Left ventricle myocardium inferior (tissue), 1 donor: ENCODE results near the gene OR4C3. TPM values are rescaled to one million over a fixed set of nuclear protein-coding genes. Genes with fewer than 3 reads are reported as not detected.
A peak's percentile ranks its signal among the peaks of the same experiment; 100 is the strongest.
"Not testable (repeated sequence)": the region's sequence is repeated elsewhere in the genome, so short reads cannot be mapped to it uniquely, and the experiment has no call there.

ENCODE experiments used
- DNase-seq: peaks from one replicate; pipeline ENCODE4 v3.0.0-alpha.2; 2020
- H3K27ac ChIP-seq: fragments of 200-600 bp; replicated peaks from 2 replicates; pipeline ENCODE4 v1.8.0; 2021
- H3K27me3 ChIP-seq: fragments of 200-600 bp; 2 replicates; pipeline ENCODE4 v1.8.0; 2021; ENCODE audit warnings: low read depth
- H3K36me3 ChIP-seq: fragments of 200-600 bp; 2 replicates; pipeline ENCODE4 v1.8.0; 2021
- H3K4me1 ChIP-seq: fragments of 200-600 bp; 2 replicates; pipeline ENCODE4 v1.8.0; 2021
- H3K4me3 ChIP-seq: fragments of 200-600 bp; 2 replicates; pipeline ENCODE4 v1.8.0; 2021; ENCODE audit warnings: mild to moderate bottlenecking, moderate library complexity
- H3K9me3 ChIP-seq: fragments of 200-600 bp; replicated peaks from 2 replicates; pipeline ENCODE4 v1.8.0; 2021
- intact Hi-C: fragments of 100-400 bp; cut with micrococcal nuclease; formaldehyde crosslinking; loops from one replicate; pipeline ENCODE4 v1.11.0; 2022
- long read RNA-seq: library from polyadenylated mRNA; unstranded; transcript quantifications from one replicate; pipeline ENCODE4 v2.0.0, GENCODE V29; 2021
- total RNA-seq: library from RNA; stranded (reverse); fragmentation: NEBNext Ultra II Directional; extraction: Animal tissue kit (Norgen Biotek cat#: 25700); gene quantifications from one replicate; pipeline ENCODE4 v1.2.1, GENCODE V29; 2021
- TF ChIP-seq, protein P1 (sequence below): fragments of 200-600 bp; IDR thresholded peaks from 2 replicates; pipeline ENCODE4 v1.8.0; 2021; ENCODE audit warnings: antibody characterized with exemption, mild to moderate bottlenecking, borderline replicate concordance
- donor health status: DM: no; HTN: yes; CAD: no; lungs with severe emphysema.

Gene OR4C3
- not detected for total RNA-seq
- long read RNA-seq: 0 reads

DNA sequence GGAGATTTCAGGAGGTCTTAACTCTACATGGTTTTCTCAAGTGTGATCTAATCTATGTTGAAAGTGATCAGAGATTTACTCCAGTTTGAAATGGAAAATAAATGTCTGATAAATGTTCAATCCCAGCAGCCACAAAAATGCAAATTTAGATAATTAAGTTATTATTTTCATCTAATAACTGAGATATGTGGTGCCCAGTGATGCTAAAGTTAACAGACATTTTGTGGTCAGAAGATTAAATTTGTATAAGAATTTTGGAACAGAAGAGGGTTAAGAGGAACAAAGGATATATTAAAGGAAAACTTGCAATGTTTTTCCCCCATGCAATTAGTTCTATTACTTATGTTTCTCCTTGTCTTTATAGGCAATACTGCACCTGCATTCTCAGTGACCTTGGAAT, at the start of gene OR4C3:
TSS of gene OR4C3 (plus strand) at position 301 of the 400 bp plus-strand sequence. CDS start 102 bp downstream, outside the sequence.
- intact Hi-C loops, H3K4me3 ChIP-seq, H3K27me3 ChIP-seq, DNase-seq, H3K4me1 ChIP-seq, H3K27ac ChIP-seq, H3K36me3 ChIP-seq, H3K9me3 ChIP-seq: not testable (repeated sequence)

DNA sequence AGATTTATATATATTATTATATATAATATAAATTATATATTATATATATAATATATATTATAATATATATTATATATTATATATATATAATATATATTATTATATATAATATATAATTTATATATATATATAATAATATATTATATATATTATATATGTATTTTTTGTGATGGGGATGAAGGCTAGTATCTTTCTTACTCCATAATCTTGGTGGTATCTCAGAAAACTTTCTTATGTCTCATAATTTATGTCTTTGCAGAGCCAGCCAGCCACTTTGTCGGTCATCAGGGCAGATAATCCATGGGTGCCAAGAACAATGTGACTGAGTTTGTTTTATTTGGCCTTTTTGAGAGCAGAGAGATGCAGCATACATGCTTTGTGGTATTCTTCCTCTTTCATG, 18.8 kb upstream of the OR4C3 start, which contains the start of gene OR4S1:
TSS of gene OR4S1 (plus strand) at position 301 of the 400 bp plus-strand sequence. CDS start at position 301, 0 bp downstream.
- no peaks in the 10 kb centered on the region for H3K4me1 ChIP-seq
- DNase-seq: no peak
- TF ChIP-seq, protein P1, sequence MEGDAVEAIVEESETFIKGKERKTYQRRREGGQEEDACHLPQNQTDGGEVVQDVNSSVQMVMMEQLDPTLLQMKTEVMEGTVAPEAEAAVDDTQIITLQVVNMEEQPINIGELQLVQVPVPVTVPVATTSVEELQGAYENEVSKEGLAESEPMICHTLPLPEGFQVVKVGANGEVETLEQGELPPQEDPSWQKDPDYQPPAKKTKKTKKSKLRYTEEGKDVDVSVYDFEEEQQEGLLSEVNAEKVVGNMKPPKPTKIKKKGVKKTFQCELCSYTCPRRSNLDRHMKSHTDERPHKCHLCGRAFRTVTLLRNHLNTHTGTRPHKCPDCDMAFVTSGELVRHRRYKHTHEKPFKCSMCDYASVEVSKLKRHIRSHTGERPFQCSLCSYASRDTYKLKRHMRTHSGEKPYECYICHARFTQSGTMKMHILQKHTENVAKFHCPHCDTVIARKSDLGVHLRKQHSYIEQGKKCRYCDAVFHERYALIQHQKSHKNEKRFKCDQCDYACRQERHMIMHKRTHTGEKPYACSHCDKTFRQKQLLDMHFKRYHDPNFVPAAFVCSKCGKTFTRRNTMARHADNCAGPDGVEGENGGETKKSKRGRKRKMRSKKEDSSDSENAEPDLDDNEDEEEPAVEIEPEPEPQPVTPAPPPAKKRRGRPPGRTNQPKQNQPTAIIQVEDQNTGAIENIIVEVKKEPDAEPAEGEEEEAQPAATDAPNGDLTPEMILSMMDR: no peak
- H3K27me3 ChIP-seq: no peaks in the 10 kb centered on the region
- H3K4me3 ChIP-seq: no peak within 1 kb of the TSS
- no peak within 1 kb of the TSS for H3K27ac ChIP-seq
- peaks cover 19% of the 10 kb centered on the region for H3K9me3 ChIP-seq
- intact Hi-C loops: no loop called here
- H3K36me3 ChIP-seq: no peaks in the 10 kb centered on the region

DNA sequence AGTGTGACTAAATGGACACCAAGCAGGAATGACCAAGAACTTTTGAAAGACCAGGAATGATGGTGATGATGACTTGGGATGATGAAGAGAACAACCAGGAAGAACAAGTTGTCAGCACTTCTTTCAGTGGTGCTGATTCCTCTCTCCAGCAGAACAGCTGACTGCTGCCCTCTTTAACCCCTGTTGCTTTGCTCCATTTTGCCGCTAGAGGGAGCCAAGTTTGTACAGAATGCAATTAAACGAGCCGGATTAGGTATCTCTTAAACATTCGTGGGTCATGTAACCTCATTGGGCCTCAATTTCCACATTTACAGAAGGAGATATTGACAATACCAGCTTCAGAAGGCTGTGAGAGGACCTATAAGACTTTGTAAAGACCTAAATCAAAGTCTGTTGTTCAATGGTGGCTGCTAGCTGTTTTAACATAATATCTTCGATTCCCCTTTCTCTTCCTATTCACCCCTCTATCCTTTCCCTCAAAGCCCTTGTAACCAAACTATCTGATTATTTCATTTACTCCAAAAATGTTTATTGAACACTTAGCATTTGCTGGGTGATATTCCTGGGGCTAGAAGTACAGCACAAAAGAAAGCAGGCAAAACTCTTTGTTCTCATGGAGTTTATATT, 16.8 kb upstream of the OR4C3 start:
- H3K9me3 ChIP-seq: peaks cover 21% of the 10 kb centered on the region
- H3K36me3 ChIP-seq: no peaks in the 10 kb centered on the region
- DNase-seq: peak; percentile 20
- H3K4me3 ChIP-seq: no peak overlapping the region
- TF ChIP-seq, protein P1: peak; percentile 80
- intact Hi-C loops: no loop called here
- H3K27me3 ChIP-seq: no peaks in the 10 kb centered on the region
- H3K4me1 ChIP-seq: no peaks in the 10 kb centered on the region
- no peak overlapping the region for H3K27ac ChIP-seq

DNA sequence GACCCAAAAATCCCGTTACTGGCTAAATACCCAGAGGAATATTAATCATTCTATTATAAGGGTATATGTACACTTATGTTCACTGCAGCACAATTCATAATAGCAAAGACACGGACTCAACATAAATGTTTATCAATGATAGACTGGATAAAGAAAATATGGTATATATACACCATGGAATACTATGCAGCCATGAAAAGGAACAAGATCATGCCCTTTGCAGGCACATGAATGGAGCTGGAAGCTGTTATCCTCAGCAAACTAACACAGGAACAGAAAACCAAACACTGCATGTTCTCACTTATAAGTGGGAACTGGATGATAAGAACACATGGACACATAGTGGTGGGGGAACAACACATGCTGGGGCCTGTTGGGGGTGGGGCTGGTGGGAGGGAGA, 11.1 kb upstream of the OR4C3 start:
- H3K9me3 ChIP-seq: peaks cover 27% of the 10 kb centered on the region
- H3K36me3 ChIP-seq, H3K27ac ChIP-seq, intact Hi-C loops, H3K4me1 ChIP-seq, H3K4me3 ChIP-seq, H3K27me3 ChIP-seq, DNase-seq: not testable (repeated sequence)

DNA sequence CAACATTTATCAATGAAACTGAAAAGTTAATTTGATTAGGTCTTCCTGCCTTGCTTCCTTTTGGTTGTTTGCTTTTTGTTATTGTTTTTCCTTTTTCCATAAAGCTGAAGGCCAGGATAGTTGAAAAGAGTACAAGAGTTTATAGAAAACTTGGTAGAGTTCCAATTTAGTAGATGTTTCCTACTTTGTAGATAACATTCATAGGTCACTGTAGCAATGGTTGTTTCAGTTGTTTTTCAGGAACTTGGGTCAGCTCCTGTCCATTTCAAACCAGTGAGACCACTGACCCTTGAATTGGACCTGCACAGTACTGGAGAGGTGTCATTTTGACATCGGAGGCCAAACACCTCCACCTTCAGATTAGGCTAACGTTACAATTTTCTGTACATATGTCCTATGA, 4.9 kb upstream of the OR4C3 start:
- intact Hi-C loops, H3K4me1 ChIP-seq, H3K27me3 ChIP-seq: not testable (repeated sequence)

DNA sequence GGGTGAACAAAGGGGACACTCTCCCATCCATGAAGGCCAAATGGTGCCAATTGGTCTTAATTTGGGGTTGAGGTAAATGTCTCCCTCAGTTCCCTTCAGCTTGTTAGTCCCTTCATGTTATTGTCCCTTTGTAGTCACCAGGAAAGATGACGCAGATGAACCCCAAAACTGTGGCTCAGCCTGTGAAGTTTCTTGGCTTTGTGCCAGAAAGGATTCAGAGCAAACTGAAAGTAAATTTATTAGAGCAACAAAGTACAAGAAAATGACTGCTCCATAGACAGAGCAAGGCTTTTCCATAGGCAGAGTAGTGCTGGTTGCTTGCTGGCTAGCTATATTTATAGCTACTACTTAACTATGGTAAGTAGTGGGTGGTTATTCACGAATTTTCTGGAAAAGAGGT, 16.7 kb downstream of the OR4C3 start:
- H3K4me1 ChIP-seq: no peaks in the 10 kb centered on the region
- H3K27me3 ChIP-seq: no peaks in the 10 kb centered on the region
- TF ChIP-seq, protein P1: no peak
- intact Hi-C loops: no loop called here
- DNase-seq: no peak
- no peak overlapping the region for H3K4me3 ChIP-seq
- peaks cover 5% of the 10 kb centered on the region for H3K9me3 ChIP-seq
- no peak overlapping the region for H3K27ac ChIP-seq
- H3K36me3 ChIP-seq: no peaks in the 10 kb centered on the region

More for the DNA sequence above, 4.9 kb upstream of the OR4C3 start:
- not testable (repeated sequence) for H3K27ac ChIP-seq, H3K9me3 ChIP-seq, DNase-seq, H3K36me3 ChIP-seq, H3K4me3 ChIP-seq

DNA sequence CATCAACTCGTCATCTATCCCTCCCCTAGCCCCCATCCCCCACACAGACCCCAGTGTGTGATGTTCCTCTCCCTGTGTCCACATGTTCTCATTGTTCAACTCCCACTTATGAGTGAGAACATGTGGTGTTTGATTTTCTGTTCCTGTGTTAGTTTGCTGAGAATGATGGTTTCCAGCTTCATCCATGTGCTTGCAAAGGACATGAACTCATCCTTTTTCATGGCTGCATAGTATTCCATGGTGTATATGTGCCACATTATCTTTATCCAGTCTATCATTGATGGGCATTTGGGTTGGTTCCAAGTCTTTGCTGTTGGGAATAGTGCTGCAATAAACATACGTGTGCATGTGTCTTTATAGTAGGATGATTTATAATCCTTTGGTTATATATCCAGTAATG, 17.8 kb downstream of the OR4C3 start:
- H3K9me3 ChIP-seq, intact Hi-C loops, DNase-seq, H3K36me3 ChIP-seq, H3K4me3 ChIP-seq, H3K4me1 ChIP-seq, H3K27me3 ChIP-seq, H3K27ac ChIP-seq: not testable (repeated sequence)

DNA sequence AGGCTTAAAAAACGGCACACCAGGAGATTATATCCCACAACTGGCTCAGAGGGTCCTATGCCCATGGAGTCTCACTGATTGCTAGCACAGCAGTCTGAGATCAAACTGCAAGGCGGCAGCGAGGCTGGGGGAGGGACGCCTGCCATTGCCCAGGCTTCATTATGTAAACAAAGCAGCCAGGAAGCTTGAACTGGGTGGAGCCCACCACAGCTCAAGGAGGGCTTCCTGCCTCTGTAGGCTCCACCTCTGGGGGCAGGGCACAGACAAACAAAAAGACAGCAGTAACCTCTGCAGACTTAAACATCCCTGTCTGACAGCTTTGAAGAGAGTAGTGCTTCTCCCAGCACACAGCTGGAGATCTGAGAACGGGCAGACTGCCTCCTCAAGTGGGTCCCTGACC, 21.6 kb downstream of the OR4C3 start:
- H3K4me3 ChIP-seq, H3K27me3 ChIP-seq, DNase-seq, H3K27ac ChIP-seq, H3K36me3 ChIP-seq, intact Hi-C loops, H3K4me1 ChIP-seq: not testable (repeated sequence)
- peaks cover 19% of the 10 kb centered on the region for H3K9me3 ChIP-seq
